Activated CD4-positive, alpha-beta T cell treated with anti-CD3 and anti-CD28 coated beads for 1 hour (primary cell): Measurements from ENCODE around the gene VSNL1.
"Not testable (repeated sequence)": the region's sequence is repeated elsewhere in the genome, so short reads cannot be mapped to it uniquely, and the experiment has no call there.

ENCODE experiments used
- DNase-seq: peaks from one replicate; pipeline ENCODE4 v3.0.0-alpha.2; 2020

VSNL1 gene

DNA sequence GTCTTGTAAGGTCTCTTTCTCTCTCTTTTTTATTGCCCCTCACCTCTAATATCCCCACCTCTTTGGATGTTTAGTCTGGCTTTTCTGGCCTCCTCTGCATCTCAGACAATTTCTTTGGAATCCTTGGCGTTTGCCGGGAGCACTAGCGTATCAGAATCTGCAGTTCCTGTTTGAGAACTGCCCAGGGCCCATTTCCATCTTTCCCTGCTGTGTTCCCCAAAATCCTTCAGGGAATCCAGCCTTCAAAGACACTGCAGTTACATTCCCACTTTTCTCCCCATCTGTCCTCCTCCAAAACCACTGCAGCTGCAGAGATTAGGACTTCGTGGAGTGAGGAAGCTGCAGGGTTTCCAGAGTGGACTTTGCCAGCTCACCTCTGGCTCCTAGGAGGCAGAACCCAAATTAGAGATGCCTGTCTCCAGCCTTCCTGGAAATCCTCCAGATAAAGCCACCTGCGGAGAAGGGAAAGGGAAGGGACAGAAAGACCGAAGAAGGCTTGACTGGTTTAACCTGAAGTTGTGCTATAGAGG, 2.7 kb downstream of the VSNL1 start:
- no peak for DNase-seq

DNA sequence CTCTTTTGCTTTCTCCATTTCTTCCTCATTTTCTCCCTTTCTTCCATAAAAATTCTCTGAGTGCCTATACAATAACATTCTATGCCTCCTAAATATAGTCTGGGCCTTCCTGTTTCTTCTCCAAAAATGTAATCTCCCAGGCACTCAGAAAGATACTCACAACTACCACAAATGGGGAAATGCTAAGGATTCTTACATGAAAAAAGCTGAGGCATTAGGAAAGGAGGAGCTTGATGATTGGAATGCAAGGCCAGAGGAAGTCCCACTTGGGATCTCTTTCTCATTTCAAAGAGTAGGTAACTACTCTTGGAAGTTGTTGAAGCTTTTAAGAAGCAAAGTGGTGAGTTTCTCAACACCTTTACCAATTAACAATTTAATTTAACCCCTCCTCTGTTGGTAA, 3.4 kb downstream of the VSNL1 start:
- DNase-seq, result no peak

DNA sequence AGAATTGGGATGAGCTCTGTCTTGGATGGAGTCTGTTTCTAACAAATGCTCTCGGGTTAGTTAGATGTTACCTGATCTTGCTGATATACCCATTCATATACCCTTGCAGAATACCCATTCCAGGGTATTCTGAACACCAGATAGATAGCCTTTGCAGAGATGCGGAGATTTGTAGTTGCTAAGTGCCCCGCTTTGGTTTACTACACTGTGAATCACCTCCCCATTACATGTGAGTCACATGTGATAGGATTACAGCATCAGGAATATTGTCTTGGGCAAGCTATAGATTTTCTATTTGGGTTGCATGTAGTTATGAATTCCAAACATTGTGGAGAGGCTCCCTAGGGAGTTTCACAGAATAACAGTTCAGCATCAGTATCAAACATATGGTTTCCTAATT, 3.8 kb downstream of the VSNL1 start:
- DNase-seq, result no peak

DNA sequence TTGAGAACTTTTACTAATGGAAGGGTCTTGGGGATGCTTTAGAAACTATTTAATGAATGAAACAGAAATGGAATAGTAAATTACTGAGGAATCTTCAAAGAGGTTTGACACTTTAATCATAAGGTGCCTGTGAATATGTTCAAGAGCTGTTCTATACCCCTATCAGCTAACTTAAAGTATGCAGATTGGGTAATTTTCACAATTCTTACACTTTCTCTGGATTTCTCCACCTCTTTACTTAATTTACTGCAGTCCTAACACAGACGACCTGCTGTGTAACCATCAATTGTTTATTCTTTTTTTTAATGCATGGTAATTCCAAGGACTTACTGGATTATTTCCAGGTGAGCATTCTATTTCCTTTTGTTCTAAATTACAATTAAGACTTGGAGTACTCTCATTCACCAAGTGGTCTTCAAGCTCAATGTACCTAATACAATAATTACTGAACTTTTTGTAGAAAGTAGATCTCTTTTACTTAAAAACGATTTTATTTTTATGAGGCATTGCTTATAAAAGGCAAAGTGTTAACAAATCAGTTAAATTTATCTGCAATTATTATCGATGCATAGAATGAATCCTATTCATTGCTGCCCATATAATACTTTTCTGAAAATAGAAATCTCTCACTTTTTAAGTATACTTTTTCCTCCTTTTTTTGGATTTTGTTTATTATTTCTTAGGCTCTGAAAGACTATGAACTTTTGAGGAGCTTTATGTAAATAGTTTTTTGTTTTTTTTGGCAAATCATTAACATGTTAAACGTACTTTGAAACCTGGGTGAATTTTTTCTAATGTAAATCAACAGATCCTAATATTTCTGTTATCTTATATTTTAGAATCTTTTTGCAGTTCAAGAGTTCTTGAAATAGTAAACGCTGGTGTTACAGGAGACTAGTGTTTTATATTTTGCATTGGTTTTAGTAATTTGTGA, 5.5 kb downstream of the VSNL1 start:
- no peak for DNase-seq

DNA sequence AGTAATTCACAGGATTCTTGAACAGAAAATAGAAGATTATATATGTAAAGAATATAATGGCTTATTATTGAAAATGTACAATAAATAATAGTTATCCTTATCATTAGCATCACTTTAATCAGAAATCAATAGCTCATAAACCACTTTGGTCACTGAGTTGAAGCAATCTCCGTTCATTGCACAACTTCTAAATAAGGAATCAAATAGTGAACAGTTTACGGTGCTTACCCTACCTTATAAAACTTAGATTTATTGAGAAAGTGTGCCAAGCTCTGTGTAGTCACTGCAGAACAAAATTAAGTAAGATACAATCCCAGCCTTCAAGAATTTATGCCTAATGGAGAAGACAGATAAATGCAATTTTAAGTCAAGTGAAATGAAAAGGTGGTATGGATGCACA, 6.7 kb downstream of the VSNL1 start:
- DNase-seq, result no peak

- DNase-seq, result no peak
These were observed 7.2 kb downstream of the VSNL1 start for GRCh38 chr2:17547737-17548136.

- DNase-seq, result no peak
These were observed 10.4 kb downstream of the VSNL1 start for GRCh38 chr2:17550907-17551306.

- DNase-seq, result no peak
These were observed 14.7 kb downstream of the VSNL1 start for GRCh38 chr2:17555150-17555549.

GRCh38 chr2:17557596-17557995, 17.1 kb downstream of the VSNL1 start:
- DNase-seq, result no peak

DNA sequence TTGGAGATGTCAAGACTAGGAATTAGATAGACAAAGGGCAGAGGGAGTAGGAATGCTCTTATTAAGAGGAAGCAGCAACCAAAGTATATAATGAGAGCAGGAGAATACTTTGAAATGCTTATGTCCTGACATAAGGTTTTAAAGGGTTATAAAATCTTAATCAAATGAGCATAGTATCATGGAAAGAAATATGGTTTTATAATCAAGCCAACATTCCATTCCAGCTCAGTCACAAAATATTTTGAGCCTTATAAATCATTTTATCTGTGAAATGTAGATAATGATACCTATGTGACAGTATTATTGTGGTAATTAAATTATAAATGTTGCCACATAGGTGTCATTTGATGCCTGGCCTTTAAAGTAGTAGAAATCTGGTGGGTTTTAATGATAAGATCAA, 17.6 kb downstream of the VSNL1 start:
- DNase-seq, result no peak

DNA sequence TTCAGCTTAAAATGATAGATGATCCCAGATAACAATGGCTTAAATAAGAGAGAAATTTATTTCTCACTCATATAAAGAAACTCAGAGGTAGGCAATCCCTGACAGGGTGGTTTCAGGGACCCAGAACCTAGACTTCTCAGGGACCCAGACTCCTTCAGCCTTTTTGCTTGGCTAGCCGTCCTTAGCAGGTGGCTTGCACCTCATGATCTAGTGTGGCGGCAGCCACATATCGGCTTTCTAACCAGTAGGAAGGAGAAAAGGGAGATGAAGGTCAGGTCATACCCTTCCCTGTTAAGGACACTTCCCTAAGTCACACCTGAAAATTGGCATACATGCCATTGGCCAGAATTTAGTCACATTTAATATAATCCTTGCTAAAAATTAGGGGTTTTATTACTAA, 18.4 kb downstream of the VSNL1 start:
- no peak for DNase-seq

DNA sequence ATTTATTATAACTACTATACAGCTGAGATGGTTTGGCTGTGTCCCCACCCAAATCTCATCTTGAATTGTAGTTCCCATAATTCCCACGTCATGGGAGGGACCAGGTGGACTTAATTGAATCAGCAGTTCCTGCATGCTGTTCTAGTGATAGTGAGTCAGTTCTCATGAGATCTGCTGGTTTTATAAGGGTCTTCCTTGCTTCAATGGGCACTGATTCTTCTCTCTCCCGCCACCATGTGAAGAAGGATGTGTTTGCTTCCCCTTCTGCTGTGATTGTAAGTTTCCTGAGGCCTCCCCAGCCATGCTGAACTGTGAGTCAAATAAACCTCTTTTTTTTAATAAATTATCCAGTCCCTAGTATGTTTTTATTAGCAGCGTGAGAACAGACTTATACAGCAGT, 25.2 kb downstream of the VSNL1 start:
- not testable (repeated sequence) for DNase-seq

- DNase-seq, result no peak
These were observed 31.2 kb downstream of the VSNL1 start for GRCh38 chr2:17571681-17572080.

GRCh38 chr2:17573085-17573803, 32.7 kb downstream of the VSNL1 start:
- DNase-seq, result no peak

DNA sequence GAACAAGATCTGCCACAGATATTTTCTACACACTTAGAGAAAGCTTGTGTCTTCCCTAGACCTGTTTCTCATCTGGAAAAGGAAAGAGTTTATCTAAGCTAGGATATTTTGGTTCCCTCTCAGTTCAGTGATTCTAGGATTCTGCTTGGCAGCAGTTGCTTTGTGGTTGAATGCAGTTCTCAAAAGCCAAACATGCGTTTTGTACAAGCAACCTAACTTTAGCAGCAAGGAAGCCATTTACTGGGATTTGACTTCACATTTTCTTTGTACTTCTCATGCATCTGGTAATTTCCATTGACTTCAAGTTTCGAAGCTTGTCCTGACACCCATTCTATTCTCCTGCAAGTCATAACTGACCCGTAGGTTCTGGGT, 33.3 kb downstream of the VSNL1 start:
- no peak for DNase-seq

- DNase-seq, result no peak
These were observed 34.0 kb downstream of the VSNL1 start for GRCh38 chr2:17574406-17575073.

DNA sequence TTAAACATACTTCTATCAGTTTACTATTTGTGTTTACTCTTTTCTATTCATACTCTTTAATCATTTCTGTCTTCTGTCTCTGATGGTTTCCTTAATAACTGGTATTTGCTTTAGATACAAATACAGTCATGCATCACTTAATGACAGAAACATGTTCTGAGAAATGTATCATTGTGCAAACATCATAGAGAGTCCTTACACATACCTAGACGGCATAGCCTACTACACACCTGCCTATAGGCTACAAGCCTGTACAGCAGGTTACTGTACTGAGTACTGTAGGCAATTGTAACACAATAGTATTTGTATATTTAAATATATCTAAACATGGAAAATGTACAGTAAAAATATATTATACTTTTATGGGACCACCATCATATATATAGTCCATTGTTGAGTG, 36.3 kb downstream of the VSNL1 start:
- no peak for DNase-seq

DNA sequence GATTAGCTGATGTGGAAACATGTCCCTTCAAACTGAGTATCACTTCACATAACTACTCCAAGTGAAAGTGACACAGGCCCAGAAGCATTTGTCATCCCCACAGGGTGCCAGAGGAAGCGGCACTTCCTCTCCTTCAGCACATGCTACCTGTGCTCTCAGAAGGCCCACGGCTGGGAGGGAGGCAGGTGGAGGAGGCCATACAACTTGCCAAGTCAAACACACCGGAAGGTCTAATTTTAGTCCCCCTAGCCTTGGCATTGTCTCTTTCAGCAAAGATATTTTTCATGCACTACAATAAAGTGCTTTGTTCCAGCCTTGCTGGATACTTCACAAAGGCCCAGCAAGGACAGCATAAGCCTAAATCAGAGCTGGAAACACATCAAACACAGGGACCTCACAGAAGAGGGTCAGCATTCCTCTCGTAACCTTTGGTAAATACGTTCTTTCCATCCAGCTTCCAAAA, 38.0 kb downstream of the VSNL1 start:
- no peak for DNase-seq

GRCh38 chr2:17579605-17580318, 39.3 kb downstream of the VSNL1 start:
- DNase-seq, result no peak

DNA sequence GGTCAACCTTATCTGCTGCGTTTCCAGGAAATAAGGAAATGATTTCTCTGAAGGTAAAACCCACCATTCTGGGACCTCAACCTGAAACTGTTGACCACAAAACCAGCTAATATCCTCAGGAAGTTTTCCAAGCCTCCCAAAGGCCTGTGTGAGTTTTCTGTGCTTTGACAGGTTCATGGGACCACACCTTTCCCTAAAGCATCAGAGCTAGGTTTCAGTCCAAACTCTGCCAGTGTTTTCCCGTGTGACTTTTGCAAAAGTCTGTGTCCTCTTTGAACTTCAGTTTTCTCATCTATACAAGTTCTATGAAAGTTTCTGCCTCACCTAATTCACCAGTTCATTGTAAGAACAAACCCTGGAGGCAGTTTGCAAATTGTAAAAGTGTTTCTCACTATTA, 39.8 kb downstream of the VSNL1 start:
- no peak for DNase-seq

GRCh38 chr2:17581831-17582230, 41.3 kb downstream of the VSNL1 start:
- DNase-seq, result no peak

GRCh38 chr2:17583166-17583565, 42.7 kb downstream of the VSNL1 start:
- DNase-seq, result no peak

DNA sequence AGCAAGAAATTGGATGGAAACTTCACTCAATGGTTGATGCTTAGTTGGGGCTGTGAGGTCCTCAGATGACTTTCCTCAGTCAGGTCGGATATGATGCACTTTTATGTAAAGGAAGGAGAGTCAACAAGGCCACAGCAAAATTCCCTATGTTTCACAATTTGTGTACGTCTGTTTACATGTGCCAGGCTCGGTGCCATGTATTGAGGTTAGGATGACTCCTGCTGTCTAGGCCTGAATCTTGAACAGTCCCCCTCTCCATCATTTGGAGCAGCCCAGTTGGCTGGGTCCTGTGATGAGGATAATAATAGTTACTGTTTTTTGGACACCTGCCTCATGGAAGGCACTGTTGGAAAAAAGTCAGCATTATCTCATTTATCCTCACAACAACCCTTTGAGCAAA, 43.1 kb downstream of the VSNL1 start:
- DNase-seq, result no peak
